Lower leg skin (tissue), 3 donors: Measurements from ENCODE around the gene APEH.

Experiments
- POLR2A ChIP-seq, 2 donors: fragments of 450-650 bp; IDR thresholded peaks; one replicate each; pipeline ENCODE4 v1.6.1; 2016 to 2017; ENCODE audit warnings: antibody characterized with exemption in 2 of 2, mild to moderate bottlenecking in 1 of 2, moderate library complexity in 1 of 2
- TF ChIP-seq, protein P1 (sequence below), 3 donors: fragments of 450-650 bp; IDR thresholded peaks; one replicate each; pipeline ENCODE4 v1.5.1; 2016; ENCODE audit warnings: antibody characterized with exemption in 3 of 3, mild to moderate bottlenecking in 3 of 3, moderate library complexity in 2 of 3

DNA sequence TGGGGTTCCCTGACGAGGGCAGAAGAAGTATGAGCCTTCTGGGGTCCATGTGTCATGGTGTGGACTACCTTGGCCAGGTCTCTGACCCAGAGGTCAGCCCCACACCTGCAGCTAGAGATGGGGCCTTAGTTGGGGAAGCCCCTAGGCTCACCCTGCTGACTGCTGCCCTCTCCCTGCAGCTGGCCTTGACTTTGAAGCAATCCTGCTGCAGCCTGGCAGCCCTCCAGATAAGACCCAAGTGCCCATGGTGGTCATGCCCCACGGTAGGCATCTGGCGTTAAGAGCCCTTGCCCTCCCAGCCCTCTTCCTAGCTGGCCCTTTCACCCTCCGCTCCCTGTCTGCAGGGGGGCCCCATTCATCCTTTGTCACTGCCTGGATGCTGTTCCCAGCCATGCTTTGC, 7.4 kb downstream of the APEH start:
- TF ChIP-seq, protein P1, sequence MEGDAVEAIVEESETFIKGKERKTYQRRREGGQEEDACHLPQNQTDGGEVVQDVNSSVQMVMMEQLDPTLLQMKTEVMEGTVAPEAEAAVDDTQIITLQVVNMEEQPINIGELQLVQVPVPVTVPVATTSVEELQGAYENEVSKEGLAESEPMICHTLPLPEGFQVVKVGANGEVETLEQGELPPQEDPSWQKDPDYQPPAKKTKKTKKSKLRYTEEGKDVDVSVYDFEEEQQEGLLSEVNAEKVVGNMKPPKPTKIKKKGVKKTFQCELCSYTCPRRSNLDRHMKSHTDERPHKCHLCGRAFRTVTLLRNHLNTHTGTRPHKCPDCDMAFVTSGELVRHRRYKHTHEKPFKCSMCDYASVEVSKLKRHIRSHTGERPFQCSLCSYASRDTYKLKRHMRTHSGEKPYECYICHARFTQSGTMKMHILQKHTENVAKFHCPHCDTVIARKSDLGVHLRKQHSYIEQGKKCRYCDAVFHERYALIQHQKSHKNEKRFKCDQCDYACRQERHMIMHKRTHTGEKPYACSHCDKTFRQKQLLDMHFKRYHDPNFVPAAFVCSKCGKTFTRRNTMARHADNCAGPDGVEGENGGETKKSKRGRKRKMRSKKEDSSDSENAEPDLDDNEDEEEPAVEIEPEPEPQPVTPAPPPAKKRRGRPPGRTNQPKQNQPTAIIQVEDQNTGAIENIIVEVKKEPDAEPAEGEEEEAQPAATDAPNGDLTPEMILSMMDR (IDR thresholded peaks at IDR 0.05), result no peak
- TF ChIP-seq POLR2A (IDR thresholded peaks at IDR 0.05), result no peak
